ENCODE measurements around the gene ADCY9.

ADCY9 gene

DNA sequence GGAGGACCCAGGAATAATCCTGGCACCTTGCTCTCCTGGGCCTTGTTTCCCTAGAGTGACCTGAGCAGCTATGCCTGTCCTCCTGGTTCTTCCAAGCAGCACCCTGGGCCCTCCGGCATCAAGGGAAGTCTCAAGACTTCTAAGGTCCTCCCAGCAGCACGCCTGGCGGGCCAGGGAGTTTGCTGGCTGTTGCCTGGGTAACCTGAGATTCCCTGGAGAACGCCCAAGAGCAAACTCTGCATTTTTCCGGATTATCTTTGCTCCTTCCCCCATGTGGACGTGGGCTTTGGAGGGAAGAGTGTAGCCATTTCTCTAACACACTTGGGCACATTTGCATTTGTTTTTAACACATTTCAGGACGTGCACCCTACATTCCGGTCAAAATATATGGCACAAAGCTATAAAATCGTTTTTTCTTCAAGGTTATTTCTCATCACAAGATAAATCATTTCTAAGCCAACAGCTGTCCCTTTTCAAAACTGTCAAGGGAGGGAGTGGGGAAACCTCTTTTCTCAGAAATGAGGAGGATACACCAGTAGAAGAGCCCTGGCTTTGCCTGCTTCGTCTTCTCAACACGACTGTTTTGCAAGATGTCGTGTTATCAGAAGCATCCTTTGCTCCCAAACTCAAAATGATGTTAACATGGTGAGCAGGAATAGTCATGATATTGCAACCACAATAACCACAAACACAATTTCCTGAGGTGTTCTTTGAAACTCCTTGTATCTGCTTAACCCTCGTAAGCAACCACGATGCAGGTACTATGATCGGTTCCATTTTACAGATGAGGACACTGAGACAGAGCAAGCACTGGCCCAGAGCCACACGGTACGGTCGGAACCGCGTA lies 116.5 kb downstream of the ADCY9 start:
- DNase-seq: no peak

GRCh38 chr16:3998793-3999478 lies 117.3 kb downstream of the ADCY9 start:
- DNase-seq: no peak

DNA sequence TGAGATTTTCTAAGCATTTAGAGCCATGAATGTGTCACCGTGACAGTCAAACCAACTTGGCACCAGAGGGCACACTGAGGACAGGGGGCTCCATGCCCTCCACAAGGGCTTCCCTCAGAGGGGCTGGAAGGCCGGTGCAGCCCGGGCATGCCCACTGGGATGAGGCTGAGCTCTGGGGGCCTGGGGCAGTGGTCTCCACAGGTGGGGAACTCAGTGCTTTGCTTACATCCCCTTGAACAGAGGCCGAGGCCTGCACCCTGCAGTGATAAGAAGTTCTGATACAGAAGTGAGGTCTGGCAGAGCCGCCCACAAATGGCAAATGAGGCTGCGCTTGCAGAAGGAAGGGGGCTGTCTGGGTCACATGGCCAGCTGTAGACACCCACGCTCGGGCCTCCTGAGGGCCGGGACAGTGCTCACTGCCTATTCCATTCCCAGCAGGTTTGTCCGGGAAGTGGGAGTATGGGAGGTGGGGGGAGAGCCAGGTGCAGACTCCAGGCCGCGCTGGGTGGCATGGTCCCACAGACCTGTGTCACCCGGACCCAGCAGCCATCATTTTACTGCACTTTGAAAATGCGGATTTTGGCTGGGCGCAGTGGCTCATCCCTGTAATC lies 118.9 kb downstream of the ADCY9 start:
- no peak for DNase-seq

GRCh38 chr16:3995001-3995400 lies 121.2 kb downstream of the ADCY9 start:
- DNase-seq: no peak

DNA sequence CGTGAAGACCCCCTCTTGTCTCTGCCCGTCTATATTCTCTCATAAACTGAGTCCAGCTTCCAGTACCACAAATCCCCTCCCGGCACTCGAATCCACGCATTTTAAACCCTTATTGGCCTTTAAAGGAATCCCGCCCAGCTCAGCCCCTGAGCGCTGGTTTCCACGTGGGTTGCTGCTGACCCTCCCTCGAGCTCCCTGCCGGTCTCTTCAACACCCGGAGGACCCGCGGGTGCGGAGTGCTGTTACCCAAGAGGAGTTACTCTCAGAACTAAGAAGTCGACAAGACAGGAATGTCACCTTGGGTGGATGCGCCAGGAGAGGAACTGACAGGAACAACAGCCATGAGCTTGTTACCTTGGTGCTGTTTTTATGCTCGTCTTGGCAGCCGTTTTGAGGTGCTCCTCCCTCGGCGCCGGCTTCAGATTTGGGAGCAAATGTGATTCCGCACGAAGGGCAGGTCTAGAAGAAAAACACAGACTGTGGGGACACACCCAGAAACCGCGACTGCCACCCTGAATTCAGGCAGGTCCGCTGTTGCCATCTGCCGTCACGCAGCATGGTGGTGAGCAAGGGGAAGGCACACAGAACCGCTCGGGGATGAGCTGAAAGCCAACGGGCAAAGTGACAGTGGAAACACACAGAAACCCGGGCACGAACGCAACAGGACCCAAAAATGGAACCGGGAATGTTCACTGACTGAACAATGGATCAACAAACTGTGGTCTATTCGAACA lies 123.0 kb downstream of the ADCY9 start:
- DNase-seq: no peak

DNA sequence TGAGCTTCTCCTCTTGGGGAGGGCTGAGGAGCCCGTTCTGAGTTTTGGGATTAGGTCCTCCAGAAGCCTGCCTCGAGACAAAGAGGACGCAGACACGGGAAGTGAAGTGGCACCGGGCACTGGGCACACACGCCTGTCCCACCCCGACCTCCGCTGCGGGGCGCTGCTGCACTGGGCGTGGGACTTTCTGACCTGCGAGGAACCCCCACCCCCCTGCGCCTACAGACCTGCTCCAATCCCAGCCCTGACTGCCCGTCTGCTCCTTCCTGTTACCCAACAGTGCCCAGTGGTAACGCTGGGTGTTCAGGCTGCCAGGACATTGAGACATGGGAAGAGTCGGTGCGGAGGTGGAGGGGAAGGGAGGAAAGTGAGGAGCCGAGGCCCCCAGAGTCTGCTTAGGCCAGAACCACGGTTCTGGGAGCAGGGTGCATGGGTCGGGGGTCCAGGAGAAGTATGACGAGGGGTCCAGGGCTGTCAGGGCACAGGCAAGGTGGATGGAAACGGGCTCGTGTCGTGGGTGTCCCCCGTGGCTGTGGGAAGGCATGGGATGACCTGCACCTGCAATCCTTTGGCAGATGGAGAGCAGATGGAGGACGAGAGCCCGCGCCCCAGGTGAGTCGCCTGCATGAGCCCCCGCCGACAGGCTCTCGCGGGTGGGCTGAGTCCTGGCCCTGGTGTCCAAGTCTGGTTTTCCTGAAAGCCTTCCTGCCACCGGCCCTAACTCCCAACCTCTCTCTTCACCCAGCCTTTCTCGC lies 123.8 kb downstream of the ADCY9 start:
- DNase-seq: no peak

- DNase-seq: no peak
Measured at GRCh38 chr16:3988824-3989223, 127.4 kb downstream of the ADCY9 start.

GRCh38 chr16:3988011-3988410 lies 128.2 kb downstream of the ADCY9 start:
- no peak for DNase-seq

DNA sequence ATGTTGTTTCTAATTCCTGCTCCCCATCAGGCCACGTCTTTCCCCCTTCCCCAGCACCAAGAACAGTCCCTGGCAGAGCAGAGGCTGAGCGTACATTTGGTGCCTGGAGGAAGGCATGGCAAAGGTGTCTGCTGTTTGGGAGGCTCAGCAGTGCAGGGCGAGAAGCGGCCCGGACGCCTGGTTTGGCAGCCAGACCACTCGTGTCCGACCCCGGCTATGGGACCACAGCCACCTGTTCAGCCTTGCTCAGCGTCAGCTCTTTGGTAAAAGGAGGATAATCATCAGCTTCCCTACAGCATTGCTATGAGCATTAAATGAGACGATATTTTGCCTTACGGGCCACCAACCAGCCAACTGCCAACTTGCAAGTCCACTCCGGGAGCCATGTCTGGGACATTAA lies 129.0 kb downstream of the ADCY9 start:
- no peak for DNase-seq

GRCh38 chr16:3986235-3986544 lies 130.1 kb downstream of the ADCY9 start:
- no peak for DNase-seq

DNA sequence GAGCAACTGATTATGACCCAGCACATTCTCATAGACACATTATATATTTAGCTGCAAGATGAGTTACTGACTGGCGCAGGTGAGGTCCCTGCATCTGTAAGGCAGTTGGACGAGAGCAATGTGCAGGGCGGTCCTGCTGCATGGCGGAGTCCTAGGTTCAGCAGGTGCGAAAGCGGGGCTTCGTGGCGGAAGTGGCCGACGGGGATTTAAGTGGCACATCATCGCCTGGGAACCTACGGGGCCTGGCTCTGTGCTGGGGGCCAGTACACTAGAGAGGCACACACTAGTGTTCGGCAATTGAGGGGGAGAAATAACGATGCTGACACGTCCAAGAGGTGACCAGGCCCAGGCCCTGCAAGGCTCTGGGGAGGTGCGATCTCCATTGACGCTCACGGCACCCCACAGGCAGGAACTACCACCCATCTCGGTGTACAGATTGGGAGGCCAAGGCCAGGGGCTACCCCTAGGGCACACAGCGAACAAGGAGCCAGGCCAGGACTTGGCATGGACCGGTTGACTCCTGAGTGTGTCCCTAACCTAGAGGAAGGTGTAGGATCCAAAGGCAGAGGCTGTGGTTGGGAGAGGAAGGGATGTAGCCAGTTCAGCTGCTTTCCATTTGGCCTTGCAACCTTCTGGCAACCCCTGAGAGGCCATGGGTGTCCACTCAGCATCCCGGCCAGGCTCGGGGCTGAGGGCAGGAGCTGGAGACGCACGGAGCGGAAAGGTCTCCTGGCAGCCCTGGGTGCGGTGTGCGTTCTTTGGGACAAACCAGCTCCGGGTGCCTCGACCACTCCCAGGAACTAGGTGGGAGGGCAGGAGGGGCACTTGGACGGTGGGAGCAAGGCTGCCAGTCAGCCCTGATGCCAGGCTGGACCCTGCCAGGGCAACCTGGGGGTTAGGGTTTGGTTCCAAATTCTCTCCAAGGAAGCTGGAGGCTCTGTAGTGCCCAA lies 131.9 kb downstream of the ADCY9 start:
- DNase-seq: no peak

GRCh38 chr16:3983081-3983520 lies 133.1 kb downstream of the ADCY9 start:
- DNase-seq: peak; percentile 44

DNA sequence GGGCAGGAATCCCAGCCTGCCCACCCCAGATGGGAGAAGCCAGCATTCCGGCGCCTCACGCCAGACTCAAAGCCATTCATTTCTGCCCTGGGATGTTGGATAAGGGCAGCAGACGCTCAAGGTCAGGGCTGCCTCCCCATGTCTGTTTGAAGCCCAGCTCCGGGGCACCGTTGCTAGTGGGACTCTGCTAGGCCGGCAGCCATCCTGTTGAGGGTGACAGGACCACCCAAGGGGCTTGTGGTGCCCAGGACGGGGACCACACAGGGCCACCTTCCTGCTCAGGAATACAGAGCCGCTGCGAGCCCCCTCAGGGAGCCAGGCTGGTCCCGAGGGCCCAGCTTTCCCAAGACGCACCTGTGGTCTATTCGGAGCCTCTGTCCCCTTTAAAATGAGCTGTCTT lies 134.0 kb downstream of the ADCY9 start:
- no peak for DNase-seq

- peak; percentile 14 for DNase-seq
Measured at GRCh38 chr16:3980253-3981111, 135.8 kb downstream of the ADCY9 start.

GRCh38 chr16:3979518-3979917 lies 136.7 kb downstream of the ADCY9 start:
- no peak for DNase-seq

DNA sequence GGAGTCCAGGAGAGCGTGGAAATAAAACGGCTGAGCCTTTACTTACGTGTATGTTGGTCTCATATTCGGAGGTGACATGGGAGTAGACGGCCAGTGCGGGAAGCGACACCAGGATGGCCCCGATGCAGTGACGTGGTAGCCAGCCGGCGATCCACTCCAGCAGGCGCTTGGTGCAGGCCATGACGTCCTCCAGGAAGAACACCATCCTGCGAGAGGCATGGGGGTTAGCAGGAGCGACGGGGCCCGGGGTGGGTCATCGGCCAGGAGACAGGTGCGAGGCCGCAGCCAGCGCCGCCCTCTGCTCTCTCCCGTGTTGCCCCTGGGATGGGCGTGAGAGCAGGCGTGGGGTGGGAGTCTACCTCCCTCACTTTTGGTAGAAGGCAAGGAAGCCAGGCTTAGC lies 137.2 kb downstream of the ADCY9 start:
- DNase-seq: no peak

DNA sequence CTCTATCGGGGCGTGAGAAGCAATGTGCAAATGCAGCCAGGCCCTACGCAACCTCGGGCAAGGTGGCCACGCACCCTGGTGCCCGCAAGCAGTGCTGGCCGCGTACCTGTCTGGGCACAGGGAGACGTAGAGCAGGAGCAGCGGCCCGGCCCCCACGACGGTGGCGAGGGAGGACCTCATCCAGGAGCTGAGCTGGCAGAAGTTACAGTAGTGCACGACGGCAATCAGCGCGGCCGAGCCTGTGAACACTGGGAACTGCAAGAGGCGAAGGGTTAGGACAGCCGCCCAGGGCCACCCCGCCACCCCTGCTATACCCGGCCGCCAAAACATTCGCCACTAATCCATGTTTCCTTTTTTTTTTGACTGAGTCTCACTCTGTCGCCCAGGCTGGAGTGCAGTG lies 138.9 kb downstream of the ADCY9 start:
- no peak for DNase-seq

GRCh38 chr16:3974751-3975150 lies 141.5 kb downstream of the ADCY9 start:
- DNase-seq: no peak

- DNase-seq: no peak
Measured at GRCh38 chr16:3971706-3972105, 144.5 kb downstream of the ADCY9 start.

DNA sequence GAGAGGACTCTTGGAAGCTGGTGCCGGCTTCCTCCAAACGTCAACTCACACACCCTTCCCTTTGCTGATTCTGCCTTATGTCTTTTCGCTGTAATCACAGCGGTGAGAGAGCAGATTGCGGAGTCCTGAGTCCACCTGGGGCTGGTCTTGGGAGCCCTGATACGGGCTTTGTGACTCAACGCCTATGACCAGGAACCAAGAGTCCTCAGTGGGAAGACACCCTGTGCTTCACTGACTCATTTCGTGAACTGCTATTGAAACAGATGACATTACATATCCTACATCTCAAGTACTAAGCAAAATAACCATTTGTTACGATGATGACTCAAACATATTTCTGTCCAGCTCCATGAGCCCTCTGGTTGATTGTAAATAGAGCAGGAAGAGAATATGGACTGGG lies 145.0 kb downstream of the ADCY9 start:
- DNase-seq: peak; percentile 7
